Right renal cortex interstitium (tissue), 3 donors: ENCODE measurements around the gene FFAR3. TPM values are rescaled to one million over a fixed set of nuclear protein-coding genes. Genes with fewer than 3 reads are reported as not detected.

Experiments
- DNase-seq, 3 donors: peaks; one replicate each; pipeline ENCODE4 v3.0.0-alpha.2; 2013; ENCODE audit warnings: low read depth in 3 of 3, low spot score in 2 of 3
- polyA plus RNA-seq, 3 donors: library from polyadenylated mRNA; unstranded; fragments of 120-200 nt; gene quantifications; one replicate each; pipeline ENCODE4 v1.2.1, GENCODE V29; 2013; ENCODE audit not compliant: insufficient read length in 3 of 3

The FFAR3 gene
- polyA plus RNA-seq, 3 donors, result 0.14 to 0.31 TPM; not detected in 1

GRCh38 chr19:35329323-35329722 is 28.9 kb upstream of the FFAR3 start:
- no peak for DNase-seq

DNA sequence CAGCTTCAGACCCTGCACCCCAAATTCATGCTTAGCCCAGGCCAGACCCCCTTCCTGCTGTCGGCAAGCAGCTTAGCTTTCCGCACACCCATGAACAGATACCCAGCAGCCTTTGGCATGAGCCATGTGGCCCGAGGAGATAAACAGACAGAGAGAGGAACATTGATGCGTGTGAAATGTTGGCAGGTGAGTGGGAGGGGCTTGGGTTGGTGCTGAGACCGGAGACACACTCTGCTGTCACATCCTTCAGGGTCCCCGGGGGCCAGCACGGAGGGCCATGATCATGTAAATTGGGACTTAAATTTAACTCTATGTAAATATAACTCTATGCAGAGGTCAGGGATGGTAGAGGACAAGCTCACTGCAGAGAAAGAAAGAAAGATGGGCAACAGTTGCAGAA is 27.8 kb upstream of the FFAR3 start:
- no peak for DNase-seq

GRCh38 chr19:35331551-35332214 is 26.6 kb upstream of the FFAR3 start:
- no peak for DNase-seq

DNA sequence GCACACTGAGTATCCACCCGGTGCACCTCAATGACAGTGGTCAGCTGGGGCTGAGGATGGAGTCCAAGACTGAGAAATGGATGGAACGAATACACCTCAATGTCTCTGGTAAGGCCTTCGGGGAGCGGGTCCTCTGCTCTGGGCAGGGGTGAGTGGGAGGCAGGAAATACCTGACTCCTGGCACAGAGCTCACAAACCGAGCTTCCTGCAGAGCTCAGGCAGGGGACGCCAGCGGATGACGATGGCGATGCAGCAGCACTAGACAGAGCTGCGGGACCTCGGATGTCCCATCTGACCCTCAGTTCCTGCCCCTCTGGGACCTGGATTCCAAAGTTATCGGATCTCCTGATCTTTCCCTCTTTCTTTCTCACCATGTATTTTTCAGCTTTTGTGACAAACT is 25.4 kb upstream of the FFAR3 start:
- DNase-seq, result no peak

GRCh38 chr19:35334144-35334753 is 24.0 kb upstream of the FFAR3 start:
- DNase-seq, result no peak

- DNase-seq, result no peak
Measured at GRCh38 chr19:35336166-35336955, 21.9 kb upstream of the FFAR3 start.

DNA sequence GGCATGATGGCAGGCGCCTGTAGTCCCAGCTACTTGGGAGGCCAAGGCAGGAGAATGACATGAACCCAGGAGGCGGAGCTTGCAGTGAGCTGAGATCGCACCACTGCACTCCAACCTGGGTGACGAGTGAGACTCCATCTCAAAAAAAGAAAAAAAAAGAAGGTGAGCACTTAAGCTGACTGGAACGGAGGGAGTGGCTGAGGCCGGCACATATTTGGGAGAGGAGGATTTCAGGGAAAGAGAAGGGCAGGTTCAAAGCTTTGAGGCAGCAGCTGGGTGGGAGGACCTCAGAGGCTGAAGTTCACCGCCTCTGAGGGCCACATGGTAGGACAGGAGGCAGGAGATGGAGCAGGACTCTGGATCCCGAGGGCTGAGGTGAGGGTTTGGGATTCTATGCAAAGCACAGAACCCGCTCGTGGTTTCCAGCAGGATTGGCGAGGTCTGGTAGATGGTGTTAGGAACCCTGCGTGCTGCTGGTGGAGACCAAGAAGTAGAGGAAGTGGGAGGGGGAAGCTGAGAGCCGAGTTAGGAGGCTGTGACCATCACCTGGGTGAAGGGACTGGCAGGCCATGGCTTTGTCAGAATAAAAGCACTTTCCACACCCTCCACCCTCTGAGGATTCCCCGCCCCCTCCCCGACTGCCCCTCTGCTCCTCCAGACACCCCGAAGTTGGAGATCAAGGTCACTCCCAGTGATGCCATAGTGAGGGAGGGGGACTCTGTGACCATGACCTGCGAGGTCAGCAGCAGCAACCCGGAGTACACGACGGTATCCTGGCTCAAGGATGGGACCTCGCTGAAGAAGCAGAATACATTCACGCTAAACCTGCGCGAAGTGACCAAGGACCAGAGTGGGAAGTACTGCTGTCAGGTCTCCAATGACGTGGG is 20.9 kb upstream of the FFAR3 start:
- no peak for DNase-seq

DNA sequence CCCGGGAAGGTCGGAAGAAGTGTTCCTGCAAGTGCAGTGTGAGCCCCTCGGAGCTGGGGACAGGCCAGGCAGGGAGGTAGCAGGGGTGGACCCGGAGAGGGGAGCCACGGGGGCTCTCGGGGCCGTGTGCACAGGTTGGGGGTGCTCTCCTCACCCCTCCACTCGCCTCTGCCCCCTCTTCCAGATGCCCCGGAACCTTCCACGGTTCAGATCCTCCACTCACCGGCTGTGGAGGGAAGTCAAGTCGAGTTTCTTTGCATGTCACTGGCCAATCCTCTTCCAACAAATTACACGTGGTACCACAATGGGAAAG is 20.3 kb upstream of the FFAR3 start:
- DNase-seq, result no peak

DNA sequence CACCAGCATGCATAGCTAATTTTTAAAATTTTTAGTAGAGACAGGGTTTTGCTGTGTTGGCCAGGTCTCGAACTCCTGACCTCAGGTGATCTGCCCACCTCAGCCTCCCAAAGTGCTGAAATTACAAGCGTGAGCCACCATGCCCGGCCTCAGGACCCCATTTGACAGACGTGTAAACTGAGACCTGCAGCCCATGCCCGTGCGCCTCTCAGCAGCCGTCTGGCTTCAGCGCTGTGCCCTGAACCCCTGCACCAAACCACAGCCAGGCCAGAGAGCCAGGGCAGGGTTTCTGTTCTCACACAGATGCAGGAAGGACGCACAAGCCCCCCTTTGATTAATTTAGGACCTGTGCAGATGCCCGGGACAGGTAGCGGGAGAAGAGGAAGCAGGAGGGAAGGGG is 17.8 kb upstream of the FFAR3 start:
- DNase-seq, result no peak

DNA sequence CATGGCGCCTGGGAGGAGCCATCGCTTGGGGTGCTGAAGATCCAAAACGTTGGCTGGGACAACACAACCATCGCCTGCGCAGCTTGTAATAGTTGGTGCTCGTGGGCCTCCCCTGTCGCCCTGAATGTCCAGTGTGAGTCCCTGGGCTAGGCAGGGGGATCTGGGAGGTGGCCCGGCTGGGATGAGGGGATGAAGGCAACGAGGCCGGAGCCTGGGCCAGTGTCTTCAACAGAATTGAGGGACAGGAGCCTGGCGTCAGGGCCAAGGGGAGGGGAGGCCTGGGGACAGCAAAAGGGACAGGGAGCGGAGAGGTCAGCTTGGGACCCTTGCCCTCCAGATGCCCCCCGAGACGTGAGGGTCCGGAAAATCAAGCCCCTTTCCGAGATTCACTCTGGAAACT is 17.3 kb upstream of the FFAR3 start:
- DNase-seq, result no peak

GRCh38 chr19:35341565-35342225 is 16.6 kb upstream of the FFAR3 start:
- DNase-seq, result no peak

GRCh38 chr19:35342430-35342829 is 15.8 kb upstream of the FFAR3 start:
- DNase-seq, result no peak

DNA sequence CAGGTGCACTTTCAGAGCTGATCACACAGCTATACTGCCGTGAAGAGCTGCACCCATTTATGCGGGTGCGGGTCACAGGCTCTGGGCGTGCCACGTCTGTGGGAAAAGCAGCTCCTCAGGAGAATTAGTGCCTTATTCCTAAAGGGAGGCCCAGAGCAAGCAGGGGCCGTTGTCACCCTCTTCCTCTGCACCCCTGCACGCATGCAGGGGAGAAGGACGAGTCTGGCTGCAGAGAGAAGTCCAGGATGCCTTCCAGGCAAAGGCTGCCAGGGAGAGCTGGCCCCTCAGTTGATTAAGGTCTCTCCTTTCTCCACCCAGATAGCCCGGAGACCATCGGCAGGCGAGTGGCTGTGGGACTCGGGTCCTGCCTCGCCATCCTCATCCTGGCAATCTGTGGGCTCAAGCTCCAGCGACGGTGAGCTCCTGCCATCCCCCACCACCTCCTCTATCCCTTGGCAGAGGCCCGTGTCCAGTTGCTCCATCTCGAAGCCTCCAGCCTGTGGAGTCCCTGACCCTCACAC is 13.7 kb upstream of the FFAR3 start:
- DNase-seq, result no peak

- no peak for DNase-seq
Measured at GRCh38 chr19:35345671-35346111, 12.6 kb upstream of the FFAR3 start.

GRCh38 chr19:35346193-35347052 is 11.8 kb upstream of the FFAR3 start:
- DNase-seq, result no peak

GRCh38 chr19:35347171-35347929 is 10.9 kb upstream of the FFAR3 start, which contains the start of gene FFAR1:
FFAR1 (plus strand) TSS chr19:35347902; CDS start chr19:35351552, 3,650 bp downstream.
- DNase-seq, result no peak

DNA sequence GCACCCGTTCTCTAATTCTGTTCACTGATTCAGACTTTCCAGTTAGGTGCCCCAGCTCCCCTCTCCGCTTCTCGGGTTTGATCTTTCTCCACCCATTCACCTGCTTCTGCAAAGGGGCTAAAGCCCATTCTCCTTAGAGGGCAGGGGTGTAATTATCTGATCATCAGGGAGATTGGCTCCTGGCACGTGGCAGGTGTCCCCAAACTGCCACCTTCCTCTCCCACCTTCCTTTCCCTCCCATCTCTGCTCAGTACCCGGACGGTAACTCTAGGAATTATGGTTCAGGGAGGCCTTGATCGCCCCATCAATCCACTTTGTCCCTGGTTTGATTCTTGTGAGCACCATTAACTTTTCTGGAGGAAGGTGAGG is 10.3 kb upstream of the FFAR3 start:
- no peak for DNase-seq

DNA sequence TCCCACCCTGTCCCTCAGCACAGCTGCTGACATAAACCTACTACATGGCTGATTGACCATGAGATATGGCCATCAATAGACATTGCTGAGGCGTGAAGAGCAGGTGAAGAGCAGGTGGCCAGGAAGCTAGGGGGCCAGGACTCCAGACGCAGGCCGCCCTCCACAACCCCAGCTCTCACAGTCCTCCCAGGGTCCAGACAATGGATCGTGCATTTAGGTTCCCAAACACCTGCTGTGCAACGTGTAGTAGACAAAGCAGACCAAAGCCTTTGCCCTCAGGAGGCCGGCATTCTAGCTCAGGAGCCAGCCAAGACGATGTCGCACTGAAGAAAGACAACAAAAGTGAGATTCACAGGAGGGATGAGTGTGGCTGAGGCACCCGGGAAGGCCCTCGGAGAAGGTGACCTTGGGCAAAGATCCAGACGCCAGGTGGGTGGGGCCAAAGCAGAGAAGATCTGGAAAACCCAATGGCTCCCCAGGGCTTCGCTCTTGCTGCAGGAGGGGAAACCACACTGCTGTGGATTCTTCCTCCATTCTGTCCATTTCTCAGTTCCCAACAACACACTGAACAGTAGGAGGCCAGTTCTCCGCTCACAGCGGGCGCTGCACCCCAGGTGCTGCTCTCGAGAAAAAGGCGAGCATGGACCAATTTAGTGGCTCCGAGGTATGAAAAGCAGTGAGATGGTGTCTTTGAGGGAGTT is 9.2 kb upstream of the FFAR3 start:
- DNase-seq, result no peak
